ENCODE results near the gene RAD51B. TPM values are rescaled to one million over a fixed set of nuclear protein-coding genes. Genes with fewer than 3 reads are reported as not detected.

The RAD51B gene
- total and polyA plus RNA-seq, 2 experiments from 2014 or later = 11.7 to 17.8 TPM

- TF ChIP-seq CTCF (IDR thresholded peaks at IDR 0.05; ENCODE audit: low read depth, low read length) = no peak
- H3K27me3 ChIP-seq = no peaks in the 10 kb centered on the region
- no peak overlapping the region for H3K4me3 ChIP-seq
- H3K4me1 ChIP-seq (ENCODE audit: low read depth) = peaks cover 27% of the 10 kb centered on the region
- H3K36me3 ChIP-seq = no peaks in the 10 kb centered on the region
- DNase-seq (ENCODE audit: low read depth in 1 of 2, low spot score in 1 of 2) = no peak
- no peak overlapping the region for H3K27ac ChIP-seq
- H3K9me3 ChIP-seq (ENCODE audit: low read depth) = no peaks in the 10 kb centered on the region
Observed at GRCh38 chr14:68679746-68680467, 860.3 kb downstream of the RAD51B start.

DNA sequence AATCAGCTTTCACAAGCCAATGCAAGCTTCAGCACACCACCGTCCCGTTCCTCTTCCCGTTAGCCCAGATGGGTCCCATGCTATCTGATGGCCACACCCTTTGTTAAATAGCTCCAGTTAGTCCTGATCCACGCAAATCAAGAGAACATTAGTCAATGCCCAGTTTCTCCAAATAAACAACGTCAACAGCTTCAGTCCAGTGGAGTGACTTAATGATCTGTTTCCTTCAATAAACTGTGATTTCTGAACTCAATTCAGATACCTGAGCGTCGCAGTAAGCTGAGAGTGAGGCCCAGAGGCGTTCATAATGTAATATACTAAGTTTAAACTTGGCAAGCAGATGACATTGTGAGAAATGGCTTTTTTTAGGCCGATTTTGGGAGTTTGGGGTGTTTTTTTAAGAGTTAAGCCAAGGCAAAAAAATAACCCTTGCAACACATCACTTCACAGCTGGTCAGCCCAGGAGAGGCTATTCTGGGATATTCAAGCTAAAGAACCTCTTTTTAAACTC is 861.0 kb downstream of the RAD51B start:
- TF ChIP-seq CTCF (IDR thresholded peaks at IDR 0.05; ENCODE audit: low read depth, low read length) = no peak
- H3K4me1 ChIP-seq (ENCODE audit: low read depth) = peaks cover 33% of the 10 kb centered on the region
- no peak overlapping the region for H3K4me3 ChIP-seq
- no peak overlapping the region for H3K27ac ChIP-seq
- no peaks in the 10 kb centered on the region for H3K36me3 ChIP-seq
- no peaks in the 10 kb centered on the region for H3K27me3 ChIP-seq
- peak in 1 of 2 donors; percentile 63 for DNase-seq (ENCODE audit: low read depth in 1 of 2, low spot score in 1 of 2)
- no peaks in the 10 kb centered on the region for H3K9me3 ChIP-seq (ENCODE audit: low read depth)

DNA sequence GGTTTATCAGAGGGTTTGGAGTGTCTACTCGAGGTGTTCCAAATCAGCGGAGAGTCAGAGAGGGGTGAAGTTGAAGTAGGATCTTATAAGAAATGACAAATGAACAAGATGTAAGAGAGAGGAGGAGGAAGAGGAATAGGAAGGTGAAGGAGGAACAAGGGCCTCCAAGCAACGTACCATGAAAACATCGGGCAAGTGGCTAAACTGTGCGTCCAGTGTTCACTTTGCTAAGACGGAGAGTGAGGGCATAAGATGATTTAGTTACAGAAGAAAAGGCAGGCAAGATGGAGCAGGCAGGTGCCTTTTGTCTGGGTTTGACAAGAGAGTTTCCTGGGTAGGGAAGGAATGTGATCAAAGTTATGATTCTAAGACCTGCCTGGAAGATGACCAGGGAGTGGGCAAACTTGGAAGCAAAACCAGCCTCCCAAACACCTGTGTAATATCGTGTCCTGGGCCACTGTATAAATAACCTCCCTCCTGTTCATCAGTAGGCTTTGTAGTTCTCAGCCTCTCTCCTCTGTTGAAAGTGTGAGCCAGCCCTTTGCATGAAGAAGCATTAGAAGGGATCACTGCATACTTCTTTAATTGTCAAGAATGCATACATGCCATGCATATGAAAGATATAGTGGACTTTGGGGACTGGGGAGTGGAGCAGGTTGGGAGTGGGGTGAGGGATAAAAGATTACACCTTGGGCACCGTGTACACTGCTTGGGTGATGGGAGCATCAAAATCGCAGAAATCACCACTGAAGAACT is 861.9 kb downstream of the RAD51B start:
- H3K27ac ChIP-seq = no peak overlapping the region
- no peaks in the 10 kb centered on the region for H3K36me3 ChIP-seq
- TF ChIP-seq CTCF (IDR thresholded peaks at IDR 0.05; ENCODE audit: low read depth, low read length) = no peak
- peaks cover 40% of the 10 kb centered on the region for H3K4me1 ChIP-seq (ENCODE audit: low read depth)
- DNase-seq (ENCODE audit: low read depth in 1 of 2, low spot score in 1 of 2) = no peak
- H3K27me3 ChIP-seq = no peaks in the 10 kb centered on the region
- H3K4me3 ChIP-seq = no peak overlapping the region
- no peaks in the 10 kb centered on the region for H3K9me3 ChIP-seq (ENCODE audit: low read depth)

- no peaks in the 10 kb centered on the region for H3K27me3 ChIP-seq
- H3K4me1 ChIP-seq (ENCODE audit: low read depth) = peaks cover 40% of the 10 kb centered on the region
- DNase-seq (ENCODE audit: low read depth in 1 of 2, low spot score in 1 of 2) = peak in 1 of 2 donors; percentile 98
- H3K4me3 ChIP-seq = no peak overlapping the region
- H3K36me3 ChIP-seq = no peaks in the 10 kb centered on the region
- no peak for TF ChIP-seq CTCF (IDR thresholded peaks at IDR 0.05; ENCODE audit: low read depth, low read length)
- H3K9me3 ChIP-seq (ENCODE audit: low read depth) = no peaks in the 10 kb centered on the region
- H3K27ac ChIP-seq = no peak overlapping the region
Observed at GRCh38 chr14:68682166-68683103, 862.9 kb downstream of the RAD51B start.

GRCh38 chr14:68683326-68683725 is 863.7 kb downstream of the RAD51B start:
- Histone ChIP-seq H3K9me3 (ENCODE audit: low read depth) (no peaks in the 10 kb centered on the region), H3K36me3 (no peaks in the 10 kb centered on the region), H3K27ac (no peak overlapping the region), H3K4me1 (ENCODE audit: low read depth) (peaks cover 34% of the 10 kb centered on the region), H3K4me3 (no peak overlapping the region), H3K27me3 (no peaks in the 10 kb centered on the region)
- peak in 1 of 2 donors; percentile 38 for DNase-seq (ENCODE audit: low read depth in 1 of 2, low spot score in 1 of 2)
- TF ChIP-seq CTCF (IDR thresholded peaks at IDR 0.05; ENCODE audit: low read depth, low read length) = no peak
